A204.1 (cell line): Measurements from ENCODE around the gene SH3GL2.

ENCODE experiments used
- FAIRE-seq: peaks from 2 replicates; lab custom pipeline; 2012; peaks lifted over from hg19 to GRCh38; lab: Jason Lieb, UNC

SH3GL2 gene

DNA sequence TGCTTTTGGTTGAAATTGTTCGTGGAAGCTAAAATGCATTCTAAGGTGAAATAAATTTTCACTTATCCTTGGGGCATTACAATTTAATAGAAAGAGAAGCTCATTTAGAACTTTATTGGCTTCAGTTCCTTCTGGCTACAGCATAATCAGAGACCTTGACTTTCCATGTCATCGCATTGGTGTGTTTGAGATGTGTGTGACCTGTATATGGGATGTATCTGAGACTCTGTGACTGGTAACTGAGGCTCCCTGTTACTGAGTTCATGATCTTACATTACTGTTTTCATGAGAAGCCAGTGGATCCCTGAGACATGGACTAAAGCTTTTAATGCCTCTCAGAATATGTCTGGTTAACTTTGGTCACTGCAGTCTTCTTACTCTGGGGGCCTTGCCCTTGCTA is 32.5 kb downstream of the SH3GL2 start:
- FAIRE-seq, result no peak

GRCh38 chr9:17611917-17612316 is 33.1 kb downstream of the SH3GL2 start:
- no peak for FAIRE-seq

DNA sequence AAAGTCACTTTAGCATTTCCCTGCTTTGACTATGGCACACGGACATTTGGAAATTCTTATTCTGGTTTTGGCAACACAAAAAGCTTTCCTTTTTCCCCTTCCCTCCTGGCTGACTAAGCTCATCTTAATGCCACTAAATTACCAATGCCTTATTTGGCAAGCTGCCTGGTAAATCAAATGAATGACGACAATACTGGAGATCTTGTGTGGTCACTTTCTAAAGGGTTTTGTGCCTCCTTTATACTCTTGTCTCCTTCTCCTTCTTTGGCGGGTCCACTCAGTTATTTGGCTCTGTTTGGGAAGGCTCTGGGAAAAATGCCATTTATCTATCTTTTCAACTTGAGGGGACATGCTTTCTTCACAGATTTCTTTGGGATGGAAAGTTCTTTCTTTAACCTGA is 34.9 kb downstream of the SH3GL2 start:
- no peak for FAIRE-seq

DNA sequence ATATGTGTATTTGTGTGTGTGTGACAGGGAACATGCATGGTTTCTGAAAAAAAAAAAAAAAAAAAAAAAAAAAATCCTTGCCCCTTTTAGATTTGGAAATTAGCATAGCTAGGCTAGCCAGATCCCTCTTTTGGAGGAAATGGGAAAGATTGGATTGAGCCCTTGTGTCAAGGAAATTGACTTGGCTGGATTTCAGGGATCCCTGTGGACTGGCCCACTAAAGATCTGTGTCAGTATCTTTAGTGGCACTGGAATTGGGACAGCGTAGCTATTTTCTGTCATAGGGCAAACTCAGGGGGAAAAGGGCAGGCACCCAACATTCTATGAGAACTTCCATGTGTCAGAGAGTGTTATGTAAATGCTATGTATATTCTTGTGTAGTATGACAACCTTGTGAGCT is 35.4 kb downstream of the SH3GL2 start:
- FAIRE-seq, result no peak

DNA sequence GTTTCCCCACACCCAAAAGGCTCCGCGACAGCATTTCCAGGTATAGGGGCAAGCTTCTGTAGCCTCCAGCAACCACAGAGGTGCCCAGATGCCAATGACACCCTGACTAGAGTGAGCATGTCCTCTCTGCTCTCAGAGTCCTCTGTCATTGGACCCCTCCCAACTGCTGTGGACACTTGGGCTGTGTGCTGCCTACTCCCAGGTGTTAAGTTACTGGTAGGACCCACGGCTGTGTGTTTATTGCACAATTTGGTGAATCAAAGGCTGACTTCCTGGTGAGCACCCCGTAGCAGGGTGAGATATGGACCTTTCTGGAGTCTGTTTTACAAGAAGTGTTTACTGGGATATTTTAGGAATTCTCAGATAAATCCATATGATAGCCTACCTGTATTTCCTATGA is 36.0 kb downstream of the SH3GL2 start:
- FAIRE-seq, result no peak

GRCh38 chr9:17622141-17622540 is 43.3 kb downstream of the SH3GL2 start:
- FAIRE-seq, result no peak

DNA sequence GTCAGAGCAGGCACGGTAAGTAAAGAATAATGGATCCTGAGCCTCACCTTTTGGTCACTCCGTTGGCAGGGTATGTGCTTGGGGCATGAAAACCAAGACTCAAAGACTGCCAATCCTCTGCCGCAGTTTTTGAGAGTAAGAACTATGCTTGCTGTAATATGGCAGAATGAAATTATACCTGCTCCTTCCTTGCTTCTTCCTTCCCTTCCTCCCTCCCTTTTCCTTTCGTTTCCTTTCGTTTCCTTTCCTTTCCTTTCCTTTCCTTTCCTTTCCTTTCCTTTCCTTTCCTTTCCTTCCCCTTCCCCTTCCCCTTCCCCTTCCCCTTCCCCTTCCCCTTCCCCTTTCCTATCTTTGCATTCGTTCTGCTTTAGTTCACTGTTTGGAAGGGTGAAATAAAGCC is 43.9 kb downstream of the SH3GL2 start:
- FAIRE-seq, result no peak

- FAIRE-seq, result no peak
Measured at GRCh38 chr9:17623965-17624364, 45.1 kb downstream of the SH3GL2 start.

DNA sequence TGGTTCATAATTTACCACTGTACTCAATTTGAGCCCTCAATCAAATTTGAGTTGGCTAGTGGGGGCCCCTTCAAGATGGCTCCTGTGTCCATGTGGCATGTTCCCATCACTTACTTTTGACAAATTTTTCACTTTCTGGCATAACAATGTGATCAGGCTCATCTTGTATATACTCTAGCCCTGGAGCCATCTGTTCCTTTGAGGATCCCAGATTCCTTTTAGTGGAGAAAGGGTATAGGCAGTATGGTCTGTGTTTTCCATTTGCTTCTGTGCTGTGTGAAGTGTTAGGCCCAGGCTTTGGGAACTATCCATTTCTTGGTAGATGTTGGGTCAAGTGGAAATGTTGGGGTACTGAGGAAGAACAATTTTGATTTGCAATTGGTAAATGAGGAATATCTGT is 45.7 kb downstream of the SH3GL2 start:
- no peak for FAIRE-seq

DNA sequence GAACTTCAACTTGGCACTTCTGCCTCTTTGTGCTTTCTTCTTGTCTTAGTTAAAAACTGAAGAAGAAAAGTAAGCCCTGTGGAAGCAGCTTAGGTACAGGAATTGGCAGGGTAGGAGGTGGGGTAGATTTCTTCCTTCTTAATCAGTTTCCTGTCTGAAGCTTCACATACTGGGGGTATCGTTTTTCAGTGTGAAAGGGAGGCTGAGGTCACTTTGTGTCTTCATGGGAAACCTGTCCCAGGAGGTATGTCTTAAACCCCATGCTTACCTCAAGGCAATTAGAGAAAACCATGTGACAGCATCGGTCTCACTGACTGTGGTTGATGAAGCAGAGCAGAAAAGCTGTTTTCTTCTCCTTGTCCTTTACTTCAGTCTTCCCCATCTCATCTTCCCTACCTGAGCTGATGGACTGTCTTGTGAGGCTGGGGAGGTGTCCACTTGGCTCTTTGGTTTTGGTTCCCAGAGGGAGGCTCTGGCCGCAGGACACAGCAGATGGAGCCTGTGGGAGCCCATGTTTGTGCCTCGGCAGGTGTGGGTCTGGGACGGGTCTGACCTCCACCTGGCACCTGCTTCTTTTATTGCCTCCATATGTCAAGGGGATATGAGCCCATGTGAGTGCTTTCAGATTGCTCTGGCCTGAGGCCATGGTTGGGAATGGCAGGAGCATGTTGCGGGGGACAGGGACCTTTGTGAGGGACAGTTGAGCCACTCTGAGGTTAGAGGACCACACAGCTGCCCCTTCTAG is 47.0 kb downstream of the SH3GL2 start:
- no peak for FAIRE-seq

DNA sequence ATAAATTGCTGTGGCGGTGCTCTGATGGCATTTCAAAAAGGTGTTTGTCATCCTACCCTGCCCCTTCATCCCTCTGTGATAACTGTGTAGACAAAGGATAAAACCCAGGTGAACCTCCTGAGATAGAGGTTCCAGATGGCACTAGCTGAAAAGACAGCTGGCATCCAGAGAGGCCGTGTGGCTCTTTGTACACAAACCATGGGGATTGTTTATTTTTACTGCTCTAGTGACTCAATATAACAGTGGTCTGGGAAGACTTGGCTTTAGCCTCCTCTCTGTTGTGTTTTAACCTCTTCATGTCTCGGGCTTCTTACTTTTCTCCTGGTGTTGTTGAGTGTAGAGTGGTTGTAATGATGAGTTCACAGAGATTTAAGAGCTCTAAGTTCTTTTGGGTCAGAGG is 48.8 kb downstream of the SH3GL2 start:
- no peak for FAIRE-seq

DNA sequence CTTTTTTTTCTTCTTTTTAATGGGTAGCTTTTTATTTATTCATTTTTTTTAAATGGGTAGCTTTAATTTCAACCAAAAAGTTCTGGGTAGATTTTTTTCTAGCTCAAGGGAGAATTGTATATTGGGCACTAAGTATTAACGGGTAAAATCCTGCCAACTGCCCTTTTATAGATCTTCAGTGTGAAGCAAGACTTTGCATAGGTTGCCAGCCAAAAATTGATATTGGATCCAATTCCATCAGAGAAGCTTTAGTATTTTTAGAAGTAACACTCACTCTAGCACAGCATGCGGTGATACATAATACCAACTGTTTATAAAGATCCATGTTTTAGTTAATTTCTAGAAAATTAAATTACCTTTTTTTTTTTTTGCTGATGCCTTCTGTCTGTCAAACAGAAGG is 49.8 kb downstream of the SH3GL2 start:
- no peak for FAIRE-seq

DNA sequence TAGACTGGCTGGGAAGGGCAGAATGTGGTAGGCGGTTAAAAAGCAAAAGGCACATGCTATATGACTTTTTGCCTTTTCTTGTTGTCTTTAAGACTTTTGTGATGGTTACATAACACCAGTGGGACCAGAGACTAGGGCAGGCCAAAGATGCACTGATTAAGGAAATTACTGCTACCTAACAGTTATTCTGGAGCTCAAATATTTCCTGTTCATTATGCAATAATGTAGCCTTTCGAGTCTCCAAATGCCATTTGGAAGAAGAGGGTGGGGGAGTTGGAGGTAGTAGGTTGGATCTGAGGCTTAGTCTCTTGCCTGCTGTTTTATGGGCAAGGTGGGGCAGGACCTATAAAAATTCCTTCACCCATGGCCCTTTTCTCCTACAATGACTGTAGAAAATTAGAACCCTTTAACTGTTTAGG is 51.7 kb downstream of the SH3GL2 start:
- no peak for FAIRE-seq

DNA sequence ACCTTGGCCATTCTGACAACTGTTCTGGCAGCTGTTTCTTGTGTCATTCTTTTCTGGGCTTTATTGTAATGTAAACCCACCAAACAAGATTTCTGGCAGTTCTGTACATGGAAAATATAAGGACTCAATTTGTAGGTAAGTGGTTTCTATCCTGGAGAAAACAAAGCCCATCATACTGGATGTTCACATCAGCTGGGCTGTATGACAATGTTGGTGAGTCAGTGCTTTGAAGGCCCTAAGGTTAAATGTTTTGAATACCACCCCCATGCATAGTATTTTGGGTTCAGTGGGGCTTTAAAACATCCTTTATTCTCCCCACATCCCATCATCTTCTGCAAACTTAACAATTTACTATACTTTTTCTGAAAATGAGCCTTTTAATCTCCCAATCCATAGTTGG is 52.5 kb downstream of the SH3GL2 start:
- no peak for FAIRE-seq

DNA sequence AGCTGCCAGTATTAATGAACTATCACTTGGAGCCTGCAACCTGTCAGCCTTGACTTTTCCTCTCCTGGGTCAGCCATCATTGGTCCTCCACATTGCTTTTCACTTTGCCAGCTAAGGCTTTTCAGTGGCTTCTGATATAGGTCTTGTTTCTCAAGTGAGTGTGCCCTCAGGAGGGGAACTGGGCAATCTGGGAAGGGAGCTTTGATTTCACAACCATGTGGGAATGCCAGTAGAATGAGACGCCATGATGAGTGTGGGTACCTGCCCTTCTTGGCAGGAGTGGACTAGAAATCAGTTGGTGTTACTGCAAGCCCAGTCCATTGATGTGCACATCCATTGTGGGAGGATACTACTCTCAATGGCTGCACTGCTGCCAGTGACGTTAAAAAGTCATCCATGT is 54.1 kb downstream of the SH3GL2 start:
- no peak for FAIRE-seq

GRCh38 chr9:17635115-17635890 is 56.4 kb downstream of the SH3GL2 start:
- no peak for FAIRE-seq

GRCh38 chr9:17636349-17636748 is 57.5 kb downstream of the SH3GL2 start:
- FAIRE-seq, result no peak

DNA sequence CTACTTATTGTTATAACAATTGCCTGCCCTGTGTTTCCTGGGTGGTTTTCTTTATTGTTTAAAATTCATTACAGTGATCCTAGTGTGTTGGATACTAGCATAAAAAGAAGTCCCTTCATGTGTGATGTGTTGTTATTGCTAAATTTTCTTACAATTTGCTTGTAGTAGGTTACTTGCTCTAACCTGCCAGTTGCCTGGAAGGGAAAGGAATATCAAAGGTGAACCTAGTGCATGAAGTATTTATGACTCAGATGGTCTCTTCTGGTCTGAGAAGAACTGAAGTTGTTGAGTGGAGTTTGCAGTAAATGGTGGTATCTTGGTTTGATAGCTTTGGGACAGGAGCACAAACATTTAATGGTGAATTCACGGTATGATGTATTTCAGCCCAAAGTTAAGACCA is 58.0 kb downstream of the SH3GL2 start:
- FAIRE-seq, result no peak

- no peak for FAIRE-seq
Measured at GRCh38 chr9:17637229-17637628, 58.4 kb downstream of the SH3GL2 start.

- FAIRE-seq, result no peak
Measured at GRCh38 chr9:17648516-17648915, 69.7 kb downstream of the SH3GL2 start.

DNA sequence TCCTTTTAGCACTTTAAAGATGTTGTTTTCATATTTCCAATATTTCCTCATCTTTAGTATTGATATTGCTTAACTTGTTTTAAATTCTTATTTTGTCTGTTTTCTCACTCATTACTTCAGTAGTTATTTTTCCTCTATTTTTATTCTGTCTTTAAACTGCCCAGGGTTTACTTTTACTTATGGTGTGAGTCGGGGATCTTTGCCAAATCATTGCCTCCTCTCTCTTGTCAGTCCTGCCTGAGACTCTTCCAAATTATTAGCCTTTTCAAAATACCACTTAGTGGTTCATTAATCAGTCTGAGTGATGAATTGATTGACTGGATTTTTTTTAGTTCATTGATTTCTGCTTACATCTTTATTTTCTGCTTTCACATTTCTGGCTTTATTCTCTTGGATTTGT is 72.9 kb downstream of the SH3GL2 start:
- no peak for FAIRE-seq

DNA sequence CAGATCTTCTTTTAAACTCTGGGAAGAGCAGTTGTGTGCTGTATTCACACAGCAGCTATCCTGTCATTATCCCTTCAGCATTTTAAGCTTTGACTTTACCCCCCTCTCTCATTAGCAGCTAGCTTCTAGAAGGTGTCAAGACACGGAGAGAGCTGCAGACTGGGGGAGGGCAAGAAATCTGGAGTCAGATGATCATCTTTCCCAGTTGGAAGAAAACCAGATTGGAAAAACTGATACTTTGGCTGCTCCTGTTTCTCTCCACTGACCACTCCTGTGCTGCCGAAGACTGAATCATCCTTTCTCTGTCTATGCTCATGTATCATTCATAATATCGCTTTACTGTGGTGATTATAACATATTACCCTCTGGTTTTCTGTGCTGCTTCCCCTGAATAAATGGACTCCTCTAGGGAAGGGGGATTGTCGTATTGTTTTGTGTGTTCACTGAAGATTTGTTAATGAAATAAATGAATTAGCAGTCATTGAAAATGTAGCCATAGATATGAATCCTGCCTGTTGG is 75.1 kb downstream of the SH3GL2 start:
- FAIRE-seq, result no peak

DNA sequence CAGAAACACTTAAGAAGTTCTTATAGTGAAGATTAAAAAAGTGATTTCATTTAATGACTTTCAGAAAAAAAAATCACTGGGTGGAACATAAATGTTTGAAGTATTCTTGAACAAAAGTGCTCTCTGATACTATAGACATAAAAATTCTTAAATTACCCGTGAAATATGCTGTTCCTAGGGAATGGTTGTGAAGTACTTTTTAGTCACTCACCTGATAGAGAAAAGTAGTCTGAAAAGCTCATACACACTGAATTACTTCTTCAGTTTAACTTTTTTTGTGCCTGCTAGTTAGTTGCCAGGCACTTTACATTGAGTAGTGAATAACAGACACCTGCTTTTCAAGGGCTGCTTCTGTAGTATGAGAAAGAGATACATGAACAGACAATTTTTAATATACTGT is 78.0 kb downstream of the SH3GL2 start:
- FAIRE-seq, result no peak

GRCh38 chr9:17658237-17658636 is 79.4 kb downstream of the SH3GL2 start:
- FAIRE-seq, result no peak
